Keratinocyte (primary cell): ENCODE measurements around the gene RNF183.

Source experiments
- EZH2 ChIP-seq: IDR thresholded peaks from one replicate; pipeline ENCODE4 v1.6.1; 2012; ENCODE audit warnings: inconsistent platforms, mild to moderate bottlenecking, low read length, moderate library complexity
- TF ChIP-seq, protein P1 (sequence below), 3 experiments: IDR thresholded peaks in 1 of 3; conservative IDR thresholded peaks in 1 of 3; optimal IDR thresholded peaks in 1 of 3; 2 replicates in 2 of 3; 3 replicates in 1 of 3; pipeline versions ENCODE3 to v1.5.1; 2011; ENCODE audit warnings: low read length in 3 of 3, mild to moderate bottlenecking in 3 of 3, moderate library complexity in 2 of 3, control low read depth in 1 of 3, inconsistent platforms in 1 of 3; ENCODE audit not compliant: insufficient read depth in 2 of 3; ENCODE audit errors: extremely low read depth in 1 of 3

DNA sequence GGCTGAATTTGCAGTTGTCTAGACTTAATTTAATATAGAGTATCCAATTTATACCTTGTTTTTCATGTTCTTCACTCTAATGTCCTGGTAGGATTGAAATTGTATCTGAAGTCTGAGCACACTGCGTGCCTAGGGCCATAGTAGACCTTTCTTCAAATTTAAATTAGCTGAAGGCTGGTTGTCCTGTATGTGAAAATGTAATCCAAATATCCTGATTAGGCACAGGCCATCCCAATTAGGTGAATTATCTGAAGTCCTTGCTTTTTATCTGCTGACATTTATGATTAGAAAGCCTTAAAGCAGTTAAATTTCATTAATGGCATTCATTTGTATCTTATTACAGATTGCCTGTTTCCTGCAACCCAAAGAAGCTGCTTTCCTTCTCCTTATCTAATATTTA is 48.2 kb downstream of the RNF183 start:
- TF ChIP-seq, protein P1, sequence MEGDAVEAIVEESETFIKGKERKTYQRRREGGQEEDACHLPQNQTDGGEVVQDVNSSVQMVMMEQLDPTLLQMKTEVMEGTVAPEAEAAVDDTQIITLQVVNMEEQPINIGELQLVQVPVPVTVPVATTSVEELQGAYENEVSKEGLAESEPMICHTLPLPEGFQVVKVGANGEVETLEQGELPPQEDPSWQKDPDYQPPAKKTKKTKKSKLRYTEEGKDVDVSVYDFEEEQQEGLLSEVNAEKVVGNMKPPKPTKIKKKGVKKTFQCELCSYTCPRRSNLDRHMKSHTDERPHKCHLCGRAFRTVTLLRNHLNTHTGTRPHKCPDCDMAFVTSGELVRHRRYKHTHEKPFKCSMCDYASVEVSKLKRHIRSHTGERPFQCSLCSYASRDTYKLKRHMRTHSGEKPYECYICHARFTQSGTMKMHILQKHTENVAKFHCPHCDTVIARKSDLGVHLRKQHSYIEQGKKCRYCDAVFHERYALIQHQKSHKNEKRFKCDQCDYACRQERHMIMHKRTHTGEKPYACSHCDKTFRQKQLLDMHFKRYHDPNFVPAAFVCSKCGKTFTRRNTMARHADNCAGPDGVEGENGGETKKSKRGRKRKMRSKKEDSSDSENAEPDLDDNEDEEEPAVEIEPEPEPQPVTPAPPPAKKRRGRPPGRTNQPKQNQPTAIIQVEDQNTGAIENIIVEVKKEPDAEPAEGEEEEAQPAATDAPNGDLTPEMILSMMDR (optimal IDR thresholded peaks at IDR 0.05 in 1 of 3, IDR thresholded peaks at IDR 0.05 in 1 of 3, conservative IDR thresholded peaks at IDR 0.05 in 1 of 3; ENCODE audit: extremely low read depth in 1 of 3, insufficient read depth in 2 of 3, low read length in 3 of 3) = no peak
- TF ChIP-seq EZH2 = no peak
